NOMO-1 (cell line): ENCODE data around the gene GNA12.
"Not testable (repeated sequence)": the region's sequence is repeated elsewhere in the genome, so short reads cannot be mapped to it uniquely, and the experiment has no call there.

Experiments
- DNase-seq, 2 experiments: peaks; one replicate each; lab custom pipeline; 2025; ENCODE audit not compliant: unreplicated experiment in 2 of 2; lab: John Stamatoyannopoulos, UW

The GNA12 gene

DNA sequence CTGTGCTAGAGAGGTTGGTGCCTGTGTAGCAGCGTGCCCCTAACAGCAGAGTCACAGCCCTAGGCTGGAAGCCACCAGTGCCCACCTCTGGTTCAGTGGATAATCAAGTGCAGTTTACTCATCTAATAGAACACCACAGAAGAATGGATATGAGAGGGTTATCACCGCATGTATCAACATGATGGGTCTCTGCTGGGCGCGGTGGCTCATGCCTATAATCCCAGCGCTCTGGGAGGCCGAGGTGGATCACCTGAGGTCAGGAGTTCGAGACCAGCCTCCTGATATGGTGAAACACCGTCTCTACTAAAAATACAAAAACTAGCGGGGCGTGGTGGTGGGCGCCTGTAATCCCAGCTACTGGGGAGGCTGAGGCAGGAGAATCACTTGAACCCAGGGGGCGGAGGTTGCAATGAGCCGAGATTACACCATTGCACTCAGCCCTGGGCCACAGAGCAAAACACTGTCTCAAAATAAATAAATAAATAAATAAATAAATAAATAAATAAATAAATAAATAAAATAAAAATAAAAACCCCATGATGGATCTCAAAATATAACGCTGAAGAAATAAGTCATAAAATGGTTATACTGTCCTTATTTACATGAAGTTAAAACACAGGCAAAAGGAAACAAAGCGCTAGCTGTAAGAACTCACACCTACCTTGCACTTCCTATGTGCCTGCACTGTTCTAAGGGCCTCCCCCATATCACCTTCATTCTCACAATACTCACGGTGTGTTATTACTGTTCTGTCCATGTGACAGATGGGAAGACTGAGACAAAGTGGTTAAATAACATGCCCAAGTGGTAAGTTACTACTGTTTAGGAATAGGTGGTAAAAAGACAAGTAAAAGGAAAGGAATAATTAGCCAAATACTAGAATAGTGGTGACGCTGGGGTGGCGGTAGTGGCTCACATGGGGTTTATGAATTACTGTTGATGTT, 85.2 kb downstream of the GNA12 start:
- no peak for DNase-seq

DNA sequence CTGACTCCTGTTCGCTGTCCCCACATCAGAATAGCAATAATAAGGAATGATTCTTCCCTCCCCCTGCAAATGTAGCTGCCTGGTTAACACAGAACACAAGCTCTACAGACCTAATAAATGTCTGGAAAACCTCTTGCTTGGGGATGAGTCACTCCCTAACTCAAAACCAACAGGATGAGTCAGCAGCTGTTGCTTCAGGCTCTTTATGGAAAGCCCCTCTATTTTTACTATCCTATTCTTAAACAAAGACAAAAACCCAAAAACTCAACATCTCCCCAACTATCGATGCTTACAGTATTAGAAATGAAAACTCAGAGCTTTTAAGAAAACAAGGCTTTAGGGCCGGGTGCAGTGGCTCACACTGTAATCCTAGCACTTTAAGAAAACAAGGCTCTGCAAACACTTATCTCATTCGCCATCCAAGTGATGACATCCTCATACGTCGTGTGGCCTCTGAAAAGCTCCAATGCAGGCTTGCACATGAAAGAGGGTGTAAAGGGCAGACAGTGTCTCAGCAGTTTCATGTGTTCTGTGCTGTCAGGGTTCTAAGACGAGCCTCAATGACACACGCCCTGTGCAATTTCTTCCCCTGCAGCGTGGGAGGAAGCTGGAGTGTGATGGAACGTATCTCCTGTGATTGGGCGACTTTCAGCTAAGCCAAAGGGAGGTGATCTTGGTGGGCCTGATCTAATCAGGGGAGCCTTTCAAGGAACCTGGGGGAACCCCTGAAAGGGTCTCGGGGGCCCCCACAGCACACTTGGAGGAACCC, 86.0 kb downstream of the GNA12 start:
- peak; percentile 87 to 92 for DNase-seq

DNA sequence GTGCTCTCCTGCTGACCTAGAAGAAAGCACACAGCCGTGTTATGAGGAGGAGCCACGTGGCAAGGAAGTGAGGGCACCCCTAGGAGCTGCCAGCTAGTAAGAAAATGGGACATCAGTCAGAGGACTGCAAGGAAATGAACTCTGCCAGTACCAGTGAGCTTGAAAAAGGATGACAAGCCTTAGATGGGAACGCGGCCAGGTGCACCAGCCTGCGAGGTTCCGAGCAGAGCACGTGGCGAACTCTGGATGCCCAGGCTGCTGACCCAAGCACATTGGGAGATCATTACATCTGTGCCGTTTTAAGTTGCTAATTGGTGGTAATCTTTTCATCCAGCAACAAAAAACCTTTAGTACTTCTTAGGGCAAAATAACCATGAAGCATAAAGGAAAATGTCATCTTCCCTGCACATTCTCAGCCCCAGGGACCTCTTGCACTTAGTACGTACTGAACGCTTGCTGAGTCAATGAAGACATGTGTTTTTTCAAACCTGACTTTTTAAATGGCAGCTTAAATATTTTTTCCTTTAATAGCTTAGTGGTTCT, 86.7 kb downstream of the GNA12 start:
- no peak for DNase-seq

DNA sequence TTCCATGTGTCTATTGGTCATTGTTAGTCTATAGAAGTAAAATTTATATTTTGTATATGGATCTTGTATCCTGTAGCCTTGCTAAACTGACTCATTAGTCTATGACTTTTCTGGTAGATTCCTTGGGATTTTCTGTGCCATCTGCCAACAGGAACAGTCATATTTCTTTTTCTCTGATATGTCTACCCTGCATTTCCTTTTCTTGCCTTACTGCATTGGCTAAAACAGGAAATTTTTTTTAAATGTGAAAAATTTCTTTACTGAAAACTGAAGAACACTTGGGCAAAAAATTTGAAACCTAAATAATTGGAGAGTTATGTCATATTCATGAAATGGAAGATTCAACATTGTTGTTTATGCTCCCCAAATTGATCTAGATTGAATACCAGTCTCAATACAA, 88.6 kb downstream of the GNA12 start:
- DNase-seq = no peak

DNA sequence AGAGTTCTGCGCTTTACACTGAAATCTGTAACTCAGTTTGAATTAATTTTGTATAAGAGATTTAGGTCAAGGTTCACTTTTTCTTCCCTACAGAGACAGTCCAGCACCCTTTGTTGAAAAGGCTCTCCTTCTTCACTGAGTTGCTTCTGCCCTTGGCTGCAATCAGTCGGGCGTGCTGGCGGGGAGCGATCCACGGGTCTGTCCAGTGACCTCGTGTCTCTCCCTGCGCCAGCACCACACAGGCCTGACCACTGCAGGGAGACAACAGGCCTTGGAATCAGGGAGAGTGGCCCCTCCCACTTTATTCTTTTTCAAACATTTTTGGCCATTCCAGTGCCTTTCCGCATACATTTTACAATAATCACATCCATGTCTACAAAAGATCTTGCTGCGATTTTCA, 89.2 kb downstream of the GNA12 start:
- no peak for DNase-seq

DNA sequence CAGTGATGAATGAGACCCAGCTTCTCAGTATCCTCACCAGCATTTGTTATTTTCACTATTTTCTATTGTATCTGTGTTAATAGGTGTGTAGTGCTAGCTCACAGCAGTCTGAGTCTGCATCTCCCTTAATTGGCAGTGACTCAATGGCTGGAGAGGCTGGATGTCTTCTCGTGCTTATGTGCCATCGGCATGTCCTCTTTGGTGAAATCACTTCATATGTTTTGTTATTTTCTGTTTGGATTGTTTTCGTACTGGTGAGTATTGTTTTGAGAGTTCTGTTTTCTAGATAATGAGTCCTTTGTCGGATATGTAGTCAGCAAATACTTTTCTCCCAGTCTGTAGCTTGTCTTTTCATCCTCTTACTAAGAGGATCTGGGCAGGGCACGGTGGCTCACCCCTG, 90.0 kb downstream of the GNA12 start:
- DNase-seq = no peak

DNA sequence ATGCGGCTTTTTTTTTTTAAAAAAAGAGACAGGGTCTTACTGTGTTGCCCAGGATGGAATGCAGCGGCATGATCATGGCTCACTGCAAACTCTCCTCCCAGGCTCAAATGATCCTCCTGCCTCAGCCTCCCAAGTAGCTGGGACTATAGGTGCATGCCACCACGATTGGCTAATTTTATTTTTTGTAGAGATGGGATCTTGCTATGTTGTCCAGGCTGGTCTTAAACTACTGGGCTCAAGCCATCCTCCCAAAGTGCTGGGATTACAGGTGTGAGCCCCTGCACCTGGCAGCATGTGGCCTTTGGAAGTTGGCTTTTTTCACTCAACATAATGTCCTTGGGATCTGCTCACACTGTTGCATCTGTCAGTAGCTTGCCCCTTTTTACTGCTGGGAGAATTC, 91.0 kb downstream of the GNA12 start:
- no peak for DNase-seq

DNA sequence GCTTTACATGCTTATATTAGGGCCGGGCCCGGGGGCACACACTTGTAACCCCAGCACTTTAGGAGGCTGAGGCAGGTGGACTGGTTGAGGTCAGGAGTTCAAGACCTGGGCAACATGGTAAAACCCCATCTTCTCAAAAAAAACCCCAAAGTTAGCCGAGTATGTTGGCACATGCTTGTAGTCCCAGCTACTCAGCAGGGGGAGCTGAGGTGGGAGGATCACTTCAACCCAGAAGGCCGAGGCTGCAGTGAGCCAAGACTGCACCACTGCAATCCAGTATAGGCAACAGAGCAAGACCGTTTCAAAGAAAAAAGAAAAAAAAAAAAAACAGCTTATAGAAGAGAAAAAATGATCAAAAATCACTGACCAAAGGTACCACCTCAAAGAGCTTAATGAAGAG, 93.0 kb downstream of the GNA12 start:
- DNase-seq = no peak

DNA sequence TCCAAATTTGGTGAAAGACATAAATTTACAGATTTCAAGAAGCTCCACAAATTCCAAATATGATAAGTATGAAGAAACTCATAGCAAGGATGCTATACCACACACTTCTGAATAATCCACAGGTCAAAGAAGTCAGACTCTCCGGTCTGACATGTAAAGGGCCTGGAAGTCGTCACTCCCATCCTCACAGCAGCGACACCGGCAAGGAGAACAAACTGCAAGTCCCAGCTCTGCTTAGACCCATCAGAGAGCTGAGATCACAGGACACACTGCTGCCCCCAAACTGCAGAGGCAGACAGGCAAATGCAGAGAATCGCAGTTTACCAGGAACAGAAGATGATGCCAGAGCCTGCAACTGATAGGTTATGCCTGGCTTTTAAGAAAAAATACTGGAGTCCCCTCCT, 94.1 kb downstream of the GNA12 start:
- DNase-seq = no peak

DNA sequence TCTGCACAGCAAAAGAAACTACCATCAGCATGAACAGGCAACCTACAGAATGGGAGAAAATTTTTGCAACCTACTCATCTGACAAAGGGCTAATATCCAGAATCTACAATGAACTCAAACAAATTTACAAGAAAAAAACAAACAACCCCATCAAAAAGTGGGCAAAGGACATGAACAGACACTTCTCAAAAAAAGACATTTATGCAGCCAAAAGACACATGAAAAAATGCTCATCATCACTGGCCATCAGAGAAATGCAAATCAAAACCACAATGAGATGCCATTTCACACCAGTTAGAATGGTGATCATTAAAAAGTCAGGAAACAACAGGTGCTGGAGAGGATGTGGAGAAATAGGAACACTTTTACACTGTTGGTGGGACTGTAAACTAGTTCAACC, 95.4 kb downstream of the GNA12 start:
- DNase-seq = not testable (repeated sequence)

DNA sequence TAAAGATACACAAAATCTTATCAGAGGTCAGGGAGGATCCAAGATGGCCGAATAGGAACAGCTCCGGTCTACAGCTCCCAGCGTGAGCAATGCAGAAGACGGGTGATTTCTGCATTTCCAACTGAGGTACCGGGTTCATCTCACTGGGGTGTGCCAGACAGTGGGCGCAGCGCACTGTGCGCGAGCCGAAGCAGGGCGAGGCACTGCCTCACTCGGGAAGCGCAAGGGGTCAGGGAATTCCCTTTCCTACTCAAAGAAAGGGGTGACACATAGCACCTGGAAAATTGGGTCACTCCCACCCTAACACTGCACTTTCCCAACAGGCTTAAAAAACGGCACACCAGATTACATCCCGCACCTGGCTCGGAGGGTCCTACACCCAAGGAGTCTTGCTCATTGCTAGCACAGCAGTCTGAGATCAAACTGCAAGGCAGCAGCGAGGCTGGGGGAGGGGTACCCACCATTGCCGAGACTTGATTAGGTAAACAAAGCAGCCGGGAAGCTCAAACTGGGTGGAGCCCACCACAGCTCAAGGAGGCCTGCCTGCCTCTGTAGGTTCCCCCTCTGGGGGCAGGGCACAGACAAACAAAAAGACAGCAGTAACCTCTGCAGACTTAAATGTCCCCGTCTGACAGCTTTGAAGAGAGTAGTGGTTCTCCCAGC, 100.5 kb downstream of the GNA12 start:
- DNase-seq = not testable (repeated sequence)

DNA sequence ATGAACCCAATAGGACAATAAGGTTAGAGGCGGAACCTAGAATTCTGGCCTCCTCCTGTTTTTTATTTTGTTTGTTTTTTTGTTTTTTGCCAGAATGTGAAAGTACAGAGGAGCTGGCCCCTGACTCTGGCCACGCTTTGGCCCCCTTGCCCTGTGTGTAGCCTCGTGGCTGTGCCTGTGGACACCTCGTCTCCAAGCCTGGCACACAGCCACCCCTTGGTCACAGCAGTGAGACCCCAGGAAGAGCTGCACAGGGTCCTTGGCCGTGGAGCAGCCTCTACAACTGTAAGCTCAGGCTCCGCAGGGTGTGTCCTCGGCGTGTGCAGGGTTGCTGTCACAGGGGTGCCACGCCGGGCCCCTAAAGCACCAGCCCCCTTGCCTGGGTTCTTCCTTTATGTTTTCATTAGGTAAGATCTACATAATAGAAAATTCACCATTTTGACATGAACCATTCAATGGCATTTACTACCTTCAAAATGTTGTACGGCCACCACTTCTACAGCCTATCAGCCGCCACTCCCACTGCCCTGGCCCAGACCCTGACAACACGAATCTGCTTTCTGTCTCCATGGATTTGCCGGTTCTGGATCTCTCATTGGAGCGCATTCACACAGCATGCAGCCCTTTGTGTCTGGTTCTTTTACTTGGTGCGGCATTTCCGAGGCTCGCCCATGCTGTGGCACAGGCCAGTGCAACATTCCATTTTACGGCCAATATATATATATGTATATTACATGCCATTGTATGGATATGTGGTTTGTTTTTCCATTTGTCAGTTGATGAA, 105.2 kb downstream of the GNA12 start:
- no peak for DNase-seq

DNA sequence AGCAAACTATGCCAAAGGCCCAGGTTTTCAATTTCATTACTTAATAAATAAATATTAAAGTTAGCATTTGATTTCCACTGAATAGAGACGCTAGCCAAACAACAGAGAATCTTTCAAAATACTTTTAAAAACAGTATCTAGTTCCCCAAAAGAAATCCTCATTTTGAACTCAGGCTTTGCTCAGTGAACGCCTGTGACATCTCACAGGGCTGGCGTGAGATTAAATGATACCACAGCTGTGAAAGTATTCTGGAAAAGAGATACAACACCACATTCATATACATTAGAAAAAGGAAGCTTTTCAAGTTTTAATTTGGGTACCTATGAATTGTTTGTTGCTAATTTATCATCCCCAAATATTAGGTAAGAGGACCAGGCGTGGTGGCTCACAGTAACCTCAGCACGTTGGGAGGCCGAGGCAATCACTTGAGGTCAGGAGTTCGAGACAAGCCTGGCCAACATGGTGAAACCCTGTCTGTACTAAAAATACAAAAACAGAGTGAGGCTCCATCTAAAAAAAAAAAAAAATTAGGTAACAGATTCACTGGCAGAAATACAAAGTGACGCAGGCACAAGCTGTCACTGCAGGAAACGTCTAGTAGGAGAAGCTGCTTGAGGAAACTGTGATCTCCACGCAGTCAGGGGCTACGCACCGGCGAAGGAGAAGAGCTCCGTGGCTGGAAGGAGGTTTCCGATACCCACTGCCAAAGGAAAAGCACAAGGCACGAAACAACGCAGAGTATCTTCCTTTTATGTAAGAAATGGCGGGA, 106.2 kb downstream of the GNA12 start:
- peak; percentile 59 to 76 for DNase-seq

DNA sequence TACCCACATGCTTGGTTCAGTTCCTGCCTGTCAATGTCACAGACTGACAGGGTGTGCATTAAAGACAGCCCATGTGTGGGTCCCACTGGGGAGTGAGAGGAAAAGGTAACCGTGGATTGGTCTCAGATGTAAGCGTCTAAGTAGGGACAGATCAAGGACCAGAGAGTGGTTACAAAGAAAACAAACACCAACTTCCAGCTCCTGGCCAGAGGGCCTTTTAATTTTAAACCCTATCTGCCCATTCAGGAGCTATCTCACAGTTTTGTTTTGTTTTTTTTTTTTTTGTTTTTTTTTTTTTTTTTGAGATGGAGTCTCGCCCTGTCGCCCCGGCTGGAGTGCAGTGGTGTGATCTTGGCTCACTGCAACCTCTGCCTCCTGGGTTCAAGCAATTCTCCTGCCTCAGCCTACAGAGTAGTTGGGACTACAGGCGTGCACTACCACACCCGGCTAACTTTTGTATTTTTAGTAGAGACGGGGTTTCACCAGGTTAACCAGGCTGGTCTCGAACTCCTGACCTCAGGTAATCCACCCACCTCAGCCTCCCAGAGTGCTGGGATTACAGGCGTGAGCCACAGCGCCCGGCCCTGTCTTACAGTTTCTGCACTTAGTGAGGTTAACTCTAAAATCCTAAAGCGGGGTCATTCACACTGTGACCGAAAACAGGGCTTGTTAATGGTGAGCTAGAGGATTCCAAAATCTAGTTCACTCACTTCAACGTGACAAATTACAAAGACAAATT, 106.9 kb downstream of the GNA12 start:
- not testable (repeated sequence) for DNase-seq

DNA sequence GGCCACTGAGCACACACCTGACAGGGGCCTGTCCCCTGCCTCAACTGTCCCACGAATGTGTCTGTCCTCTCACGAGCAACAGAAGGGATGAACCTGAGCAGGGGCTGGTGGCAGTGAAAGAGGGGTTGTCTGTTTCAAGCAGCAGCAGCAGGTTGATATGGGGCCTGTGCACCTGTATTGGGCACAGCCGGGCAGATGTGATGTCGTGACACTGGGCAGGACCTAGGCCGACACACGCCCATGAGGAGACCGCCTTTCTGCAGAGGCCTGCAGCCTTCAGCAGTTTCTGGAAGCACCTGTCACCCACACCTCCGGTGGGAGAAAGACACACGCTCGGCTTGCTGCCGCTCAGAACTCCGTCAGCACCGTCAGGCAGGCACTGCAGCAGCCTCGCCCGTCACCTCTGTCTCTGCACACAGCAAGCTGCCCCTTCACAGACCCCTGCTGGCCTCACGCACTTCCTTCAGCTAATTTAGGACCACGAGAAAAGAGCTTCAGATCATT, 107.6 kb downstream of the GNA12 start:
- DNase-seq = no peak

DNA sequence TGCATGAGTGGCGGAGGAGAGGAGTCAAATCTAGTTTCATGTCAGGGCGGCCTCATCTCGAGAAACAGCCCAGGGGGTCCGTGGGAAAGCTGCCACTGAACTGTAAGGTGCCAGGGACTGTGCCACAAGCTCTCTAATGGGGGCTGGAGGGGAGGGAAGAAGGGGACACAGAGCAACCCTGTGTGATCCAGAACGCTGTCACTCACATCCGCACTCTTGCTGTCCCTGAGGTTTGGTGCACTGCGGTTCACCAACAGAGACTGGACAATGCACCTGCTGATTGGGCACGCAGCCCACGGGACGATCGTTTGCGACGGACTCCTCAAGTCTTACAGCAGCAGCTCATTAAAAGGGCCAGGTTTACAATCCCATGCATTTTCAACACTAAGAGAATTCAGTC, 108.4 kb downstream of the GNA12 start:
- DNase-seq = no peak

DNA sequence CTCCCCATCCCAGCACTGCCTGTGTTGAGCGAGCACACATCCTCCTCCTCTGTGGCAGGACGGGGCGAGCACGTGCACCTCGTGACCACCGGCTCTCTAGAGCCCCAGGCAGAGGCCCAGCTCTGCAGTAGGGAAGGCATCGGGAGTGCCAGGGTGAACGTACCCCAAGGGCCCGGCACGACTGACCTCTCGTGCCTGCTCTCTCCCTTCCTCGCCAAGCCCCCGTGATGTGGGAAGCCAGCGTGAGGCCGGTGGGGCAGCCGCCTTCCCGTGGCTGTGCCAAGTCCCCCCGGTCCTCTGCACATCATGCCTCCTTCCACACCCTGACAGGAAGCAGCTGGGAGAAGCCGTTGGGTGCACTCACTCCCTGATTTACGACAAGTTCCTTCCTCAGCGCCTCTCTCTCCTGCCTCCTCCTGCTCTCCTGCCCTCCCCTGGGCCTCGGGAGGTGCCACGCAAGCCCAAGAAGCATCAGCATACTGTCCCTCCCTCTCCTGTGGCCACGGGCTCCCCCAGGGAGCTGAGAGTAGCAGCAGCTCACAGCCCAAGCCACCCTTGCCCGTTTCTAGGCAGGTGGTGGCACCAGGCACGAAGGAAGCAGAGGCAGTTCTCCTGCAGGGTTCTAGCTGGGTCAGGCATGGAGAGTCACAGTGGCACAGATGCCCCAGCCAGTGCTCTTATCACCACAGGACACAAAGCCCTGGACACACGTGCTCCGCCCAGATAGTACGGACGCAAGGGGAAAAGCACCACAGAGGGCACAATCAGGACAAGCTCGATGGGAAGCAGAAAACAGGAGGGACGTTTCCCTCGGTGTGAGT, 109.1 kb downstream of the GNA12 start:
- DNase-seq = peak; percentile 98 to 99
